Adrenal gland (tissue), 5 donors: ENCODE data around the gene GCAT.

Experiments used
- POLR2A ChIP-seq, 2 donors: fragments of 450-650 bp; IDR thresholded peaks; one replicate each; pipeline ENCODE4 v1.6.1; 2017; ENCODE audit warnings: antibody characterized with exemption in 2 of 2, mild to moderate bottlenecking in 2 of 2, moderate library complexity in 1 of 2
- TF ChIP-seq, protein P1 (sequence below), 6 experiments: fragments of 450-650 bp in 4 of 6; fragments of 200-600 bp in 2 of 6; sonication (generic) in 1 of 6; IDR thresholded peaks; 1 replicate in 5 of 6; 2 replicates in 1 of 6; pipeline versions ENCODE4 v1.5.1 to v1.8.0; 2016 to 2021; ENCODE audit warnings: antibody characterized with exemption in 6 of 6, mild to moderate bottlenecking in 2 of 6, moderate library complexity in 1 of 6
- donor health status: DM: no; HTN: no; CAD: no.

DNA sequence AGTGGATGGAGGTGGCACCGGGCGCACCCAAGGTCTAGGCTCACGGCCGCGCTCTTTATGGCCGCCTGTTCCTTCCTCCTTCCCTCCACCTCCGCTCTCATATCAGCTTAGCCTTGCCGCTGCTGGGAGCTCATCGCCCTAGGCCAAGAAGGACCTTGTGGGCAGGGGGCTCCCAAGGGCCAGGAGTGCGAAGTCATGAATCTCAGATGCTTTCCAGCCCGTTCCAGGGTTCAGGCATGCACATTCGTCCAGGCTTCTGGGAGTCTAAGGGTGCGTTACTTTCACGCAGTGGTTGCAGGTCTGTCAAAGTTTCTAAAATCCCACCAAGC lies 11.3 kb downstream of the GCAT start:
- no peak for TF ChIP-seq POLR2A (IDR thresholded peaks at IDR 0.05)
- TF ChIP-seq, protein P1, sequence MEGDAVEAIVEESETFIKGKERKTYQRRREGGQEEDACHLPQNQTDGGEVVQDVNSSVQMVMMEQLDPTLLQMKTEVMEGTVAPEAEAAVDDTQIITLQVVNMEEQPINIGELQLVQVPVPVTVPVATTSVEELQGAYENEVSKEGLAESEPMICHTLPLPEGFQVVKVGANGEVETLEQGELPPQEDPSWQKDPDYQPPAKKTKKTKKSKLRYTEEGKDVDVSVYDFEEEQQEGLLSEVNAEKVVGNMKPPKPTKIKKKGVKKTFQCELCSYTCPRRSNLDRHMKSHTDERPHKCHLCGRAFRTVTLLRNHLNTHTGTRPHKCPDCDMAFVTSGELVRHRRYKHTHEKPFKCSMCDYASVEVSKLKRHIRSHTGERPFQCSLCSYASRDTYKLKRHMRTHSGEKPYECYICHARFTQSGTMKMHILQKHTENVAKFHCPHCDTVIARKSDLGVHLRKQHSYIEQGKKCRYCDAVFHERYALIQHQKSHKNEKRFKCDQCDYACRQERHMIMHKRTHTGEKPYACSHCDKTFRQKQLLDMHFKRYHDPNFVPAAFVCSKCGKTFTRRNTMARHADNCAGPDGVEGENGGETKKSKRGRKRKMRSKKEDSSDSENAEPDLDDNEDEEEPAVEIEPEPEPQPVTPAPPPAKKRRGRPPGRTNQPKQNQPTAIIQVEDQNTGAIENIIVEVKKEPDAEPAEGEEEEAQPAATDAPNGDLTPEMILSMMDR (IDR thresholded peaks at IDR 0.05), result no peak
